ENCODE results near the gene ETS2. TPM values are rescaled to one million over a fixed set of nuclear protein-coding genes. Genes with fewer than 3 reads are reported as not detected.

Gene ETS2
- total RNA-seq, 2 donors from 2014 or later, result 110 to 185 TPM

DNA sequence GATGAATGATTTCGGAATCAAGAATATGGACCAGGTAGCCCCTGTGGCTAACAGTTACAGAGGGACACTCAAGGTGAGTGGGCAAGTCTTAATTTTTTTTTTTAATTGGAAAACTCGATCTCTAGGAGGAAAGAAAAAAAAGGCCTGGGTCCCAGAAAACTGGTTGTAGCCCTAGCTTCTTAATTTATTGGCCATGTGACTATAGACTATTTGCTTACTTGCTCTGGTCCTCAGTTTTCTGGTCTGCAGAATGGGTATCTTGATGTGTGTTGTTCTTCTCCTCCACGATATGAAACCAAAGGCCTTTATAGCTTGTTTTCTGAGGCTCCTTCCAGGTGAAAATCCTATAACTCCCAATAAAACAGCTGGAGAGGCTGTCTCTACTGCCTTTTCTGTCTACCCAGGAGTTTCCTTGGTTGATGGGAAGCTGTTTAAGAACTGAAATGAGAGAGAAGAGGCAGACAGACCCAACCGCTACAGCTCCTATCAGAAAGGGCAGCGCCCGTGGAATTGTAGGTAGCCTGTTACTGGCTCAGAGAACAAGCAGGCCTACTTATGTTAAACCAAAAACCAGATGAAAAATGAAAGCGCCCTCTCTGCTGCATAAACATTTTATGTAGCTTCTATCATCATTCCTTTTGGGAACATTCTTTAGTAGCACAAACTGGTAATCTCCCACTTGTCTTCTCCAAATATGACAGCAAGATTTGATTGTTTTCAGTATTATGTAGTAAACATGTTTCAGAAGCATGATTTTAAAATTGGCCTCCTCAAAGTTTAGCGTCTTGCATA lies 4.5 kb downstream of the ETS2 start:
- Histone ChIP-seq H3K9ac (ENCODE audit: low read depth in 2 of 2, low read length in 2 of 2) (peak overlapping the region; percentile 46 to 85), H3K27ac (peak overlapping the region; percentile 95), H3K9me3 (no peaks in the 10 kb centered on the region), H3K36me3 (no peaks in the 10 kb centered on the region), H3K27me3 (no peaks in the 10 kb centered on the region), H3K4me1 (peaks cover 5% of the 10 kb centered on the region), H3K4me3 (peak overlapping the region; percentile 83)
- TF ChIP-seq, protein P1, sequence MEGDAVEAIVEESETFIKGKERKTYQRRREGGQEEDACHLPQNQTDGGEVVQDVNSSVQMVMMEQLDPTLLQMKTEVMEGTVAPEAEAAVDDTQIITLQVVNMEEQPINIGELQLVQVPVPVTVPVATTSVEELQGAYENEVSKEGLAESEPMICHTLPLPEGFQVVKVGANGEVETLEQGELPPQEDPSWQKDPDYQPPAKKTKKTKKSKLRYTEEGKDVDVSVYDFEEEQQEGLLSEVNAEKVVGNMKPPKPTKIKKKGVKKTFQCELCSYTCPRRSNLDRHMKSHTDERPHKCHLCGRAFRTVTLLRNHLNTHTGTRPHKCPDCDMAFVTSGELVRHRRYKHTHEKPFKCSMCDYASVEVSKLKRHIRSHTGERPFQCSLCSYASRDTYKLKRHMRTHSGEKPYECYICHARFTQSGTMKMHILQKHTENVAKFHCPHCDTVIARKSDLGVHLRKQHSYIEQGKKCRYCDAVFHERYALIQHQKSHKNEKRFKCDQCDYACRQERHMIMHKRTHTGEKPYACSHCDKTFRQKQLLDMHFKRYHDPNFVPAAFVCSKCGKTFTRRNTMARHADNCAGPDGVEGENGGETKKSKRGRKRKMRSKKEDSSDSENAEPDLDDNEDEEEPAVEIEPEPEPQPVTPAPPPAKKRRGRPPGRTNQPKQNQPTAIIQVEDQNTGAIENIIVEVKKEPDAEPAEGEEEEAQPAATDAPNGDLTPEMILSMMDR (IDR thresholded peaks at IDR 0.05), result no peak
- DNase-seq, result peak; percentile 40
- intact Hi-C loops (cut with DNase I), result loop anchor here (5.0 kb wide), 1 partner anchor 102 kb away; no protein-coding TSS in a partner anchor

DNA sequence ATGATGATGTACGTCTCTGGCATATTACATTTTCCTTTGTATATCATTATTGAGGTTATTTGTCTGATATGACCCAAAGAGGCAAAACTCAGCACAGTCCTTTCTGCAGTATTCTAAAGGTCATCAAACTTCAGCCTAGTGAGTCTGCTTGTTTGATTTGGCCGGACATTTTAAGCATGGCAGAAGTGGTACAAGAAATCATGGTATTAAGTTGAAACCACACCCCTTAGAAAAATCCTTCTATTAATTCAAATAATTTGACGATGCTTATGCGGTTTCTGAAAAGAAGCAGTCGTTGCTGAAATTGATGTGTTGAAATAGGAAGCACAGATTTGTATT lies 5.1 kb downstream of the ETS2 start:
- Histone ChIP-seq H3K36me3 (no peaks in the 10 kb centered on the region), H3K9ac (ENCODE audit: low read depth in 2 of 2, low read length in 2 of 2) (peak overlapping the region in 1 of 2 donors; percentile 85)
- intact Hi-C loops (cut with DNase I), result loop anchor here (5.0 kb wide), 1 partner anchor 102 kb away; no protein-coding TSS in a partner anchor

GRCh38 chr21:38811257-38811656 lies 5.5 kb downstream of the ETS2 start:
- no peaks in the 10 kb centered on the region for H3K9me3 ChIP-seq
- H3K27me3 ChIP-seq, result no peaks in the 10 kb centered on the region
- peak overlapping the region; percentile 5 for H3K4me3 ChIP-seq
- intact Hi-C loops (cut with DNase I), result loop anchor here (5.0 kb wide), 1 partner anchor 101 kb away; no protein-coding TSS in a partner anchor
- TF ChIP-seq, protein P1 (IDR thresholded peaks at IDR 0.05), result no peak
- peaks cover 5% of the 10 kb centered on the region for H3K4me1 ChIP-seq
- peak overlapping the region in 1 of 2 donors; percentile 85 for H3K9ac ChIP-seq (ENCODE audit: low read depth in 2 of 2, low read length in 2 of 2)
- H3K36me3 ChIP-seq, result no peaks in the 10 kb centered on the region
- DNase-seq, result peak; percentile 44
- H3K27ac ChIP-seq, result peak overlapping the region; percentile 95

More for the DNA sequence above, 5.1 kb downstream of the ETS2 start:
- Histone ChIP-seq H3K4me1 (peaks cover 5% of the 10 kb centered on the region), H3K4me3 (peak overlapping the region; percentile 83), H3K27ac (peak overlapping the region; percentile 95), H3K9me3 (no peaks in the 10 kb centered on the region), H3K27me3 (no peaks in the 10 kb centered on the region)
- no peak for DNase-seq
- TF ChIP-seq, protein P1 (IDR thresholded peaks at IDR 0.05), result no peak

GRCh38 chr21:38813143-38813542 lies 7.4 kb downstream of the ETS2 start:
- intact Hi-C loops (cut with DNase I), result loop anchor here (5.0 kb wide), 1 partner anchor 99 kb away; no protein-coding TSS in a partner anchor

GRCh38 chr21:38813547-38813946 lies 7.8 kb downstream of the ETS2 start:
- Histone ChIP-seq H3K36me3 (peaks cover 10% of the 10 kb centered on the region), H3K9me3 (no peaks in the 10 kb centered on the region), H3K4me1 (peaks cover 21% of the 10 kb centered on the region), H3K4me3 (no peak overlapping the region), H3K27me3 (no peaks in the 10 kb centered on the region), H3K27ac (peak overlapping the region; percentile 95), H3K9ac (ENCODE audit: low read depth in 2 of 2, low read length in 2 of 2) (peak overlapping the region in 1 of 2 donors; percentile 58)
- DNase-seq, result no peak
- TF ChIP-seq, protein P1 (IDR thresholded peaks at IDR 0.05), result no peak
- intact Hi-C loops (cut with DNase I), result loop anchor here (5.0 kb wide), 1 partner anchor 99 kb away; no protein-coding TSS in a partner anchor

More at GRCh38 chr21:38813143-38813542, 7.4 kb downstream of the ETS2 start:
- H3K27me3 ChIP-seq, result no peaks in the 10 kb centered on the region
- no peak overlapping the region for H3K4me3 ChIP-seq
- peak overlapping the region; percentile 27 to 58 for H3K9ac ChIP-seq (ENCODE audit: low read depth in 2 of 2, low read length in 2 of 2)
- peaks cover 6% of the 10 kb centered on the region for H3K36me3 ChIP-seq
- TF ChIP-seq, protein P1 (IDR thresholded peaks at IDR 0.05), result no peak
- H3K4me1 ChIP-seq, result peaks cover 19% of the 10 kb centered on the region
- no peak for DNase-seq
- no peaks in the 10 kb centered on the region for H3K9me3 ChIP-seq
- peak overlapping the region; percentile 95 for H3K27ac ChIP-seq

Data from colonic mucosa (tissue), 4 donors.